ENCODE results near the gene SULT1A2. TPM values are rescaled to one million over a fixed set of nuclear protein-coding genes. Genes with fewer than 3 reads are reported as not detected.

The SULT1A2 gene
- total RNA-seq, 2 donors from 2014 or later, result not detected

DNA sequence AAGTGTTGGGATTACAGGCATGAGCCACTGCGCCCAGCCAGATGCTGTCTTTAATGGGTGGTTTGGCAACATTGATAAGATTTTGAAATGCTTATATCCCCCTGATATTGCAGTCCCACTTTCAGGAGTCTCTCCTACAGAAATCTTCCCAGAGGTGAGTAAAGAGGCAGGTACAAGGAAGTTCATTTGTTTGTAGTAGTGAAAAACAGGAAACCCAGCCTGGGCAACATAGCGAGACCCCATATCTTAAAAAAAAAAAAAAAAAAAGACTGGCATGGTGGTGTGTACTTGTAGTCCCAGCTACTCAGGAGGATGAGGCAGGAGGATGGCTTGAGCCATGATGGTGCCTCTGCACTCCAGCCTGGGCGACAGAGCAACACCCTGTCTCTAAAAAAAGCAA lies 51.9 kb downstream of the SULT1A2 start:
- DNase-seq (ENCODE audit: low spot score) (no peak), ATAC-seq (ENCODE audit: insufficient number of reproducible peaks, low FRiP score, low read depth) (no peak)
- Histone ChIP-seq H3K27me3 (replicated peaks; ENCODE audit: insufficient read depth) (no peaks in the 10 kb centered on the region), H3K36me3 (no peaks in the 10 kb centered on the region), H3K9me3 (no peaks in the 10 kb centered on the region), H3K27ac (no peak overlapping the region), H3K4me3 (no peak overlapping the region), H3K4me1 (ENCODE audit: control insufficient read depth in 1 of 2, low read depth in 2 of 2) (no peaks in the 10 kb centered on the region)
- TF ChIP-seq, protein P1, sequence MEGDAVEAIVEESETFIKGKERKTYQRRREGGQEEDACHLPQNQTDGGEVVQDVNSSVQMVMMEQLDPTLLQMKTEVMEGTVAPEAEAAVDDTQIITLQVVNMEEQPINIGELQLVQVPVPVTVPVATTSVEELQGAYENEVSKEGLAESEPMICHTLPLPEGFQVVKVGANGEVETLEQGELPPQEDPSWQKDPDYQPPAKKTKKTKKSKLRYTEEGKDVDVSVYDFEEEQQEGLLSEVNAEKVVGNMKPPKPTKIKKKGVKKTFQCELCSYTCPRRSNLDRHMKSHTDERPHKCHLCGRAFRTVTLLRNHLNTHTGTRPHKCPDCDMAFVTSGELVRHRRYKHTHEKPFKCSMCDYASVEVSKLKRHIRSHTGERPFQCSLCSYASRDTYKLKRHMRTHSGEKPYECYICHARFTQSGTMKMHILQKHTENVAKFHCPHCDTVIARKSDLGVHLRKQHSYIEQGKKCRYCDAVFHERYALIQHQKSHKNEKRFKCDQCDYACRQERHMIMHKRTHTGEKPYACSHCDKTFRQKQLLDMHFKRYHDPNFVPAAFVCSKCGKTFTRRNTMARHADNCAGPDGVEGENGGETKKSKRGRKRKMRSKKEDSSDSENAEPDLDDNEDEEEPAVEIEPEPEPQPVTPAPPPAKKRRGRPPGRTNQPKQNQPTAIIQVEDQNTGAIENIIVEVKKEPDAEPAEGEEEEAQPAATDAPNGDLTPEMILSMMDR (IDR thresholded peaks at IDR 0.05), result no peak

DNA sequence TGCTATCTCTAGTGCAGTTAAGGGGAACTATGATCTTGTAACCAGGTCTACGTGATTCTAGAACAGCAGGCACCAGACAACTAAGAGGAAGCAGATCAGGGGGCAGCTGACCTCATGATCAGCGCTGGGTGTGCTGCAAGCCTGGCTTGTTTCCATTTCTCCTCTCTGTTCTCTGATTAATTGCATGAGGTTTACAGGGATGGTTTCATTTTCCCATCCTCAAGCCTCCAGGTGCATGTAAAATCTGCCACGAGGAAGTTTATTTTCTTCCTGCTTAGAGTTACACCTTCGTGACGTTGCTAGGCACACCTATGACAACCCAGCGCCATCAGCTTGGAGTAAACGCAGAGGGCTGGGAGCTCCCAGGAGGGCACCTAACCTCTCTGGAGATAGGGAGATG lies 53.8 kb downstream of the SULT1A2 start:
- H3K36me3 ChIP-seq, result no peaks in the 10 kb centered on the region
- H3K4me3 ChIP-seq, result no peak overlapping the region
- no peak overlapping the region for H3K27ac ChIP-seq
- TF ChIP-seq, protein P1 (IDR thresholded peaks at IDR 0.05), result no peak
- DNase-seq (ENCODE audit: low spot score) (no peak), ATAC-seq (ENCODE audit: insufficient number of reproducible peaks, low FRiP score, low read depth) (no peak)
- H3K27me3 ChIP-seq (replicated peaks; ENCODE audit: insufficient read depth), result no peaks in the 10 kb centered on the region
- no peaks in the 10 kb centered on the region for H3K9me3 ChIP-seq
- peaks cover 1 to 11% of the 10 kb centered on the region in 2 donors for H3K4me1 ChIP-seq (ENCODE audit: control insufficient read depth in 1 of 2, low read depth in 2 of 2)

DNA sequence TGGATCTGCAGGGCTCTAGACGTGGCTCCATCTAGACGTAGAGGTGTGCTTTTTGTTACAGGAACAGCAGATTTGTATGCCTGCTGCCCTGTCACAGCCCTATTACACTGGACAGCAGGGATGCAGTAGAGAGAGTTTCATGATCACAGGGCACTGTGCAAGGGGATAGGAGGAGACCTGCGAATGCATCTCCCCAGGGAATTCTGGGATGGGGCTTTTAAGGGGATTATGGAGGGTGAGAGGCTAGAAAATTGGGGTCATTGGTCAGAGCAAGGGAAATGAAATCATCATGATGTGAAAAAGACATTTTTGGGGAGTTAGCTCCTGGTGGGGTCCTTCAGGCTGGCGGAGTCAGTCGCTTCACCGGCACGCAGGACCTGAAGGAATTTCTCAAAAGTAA lies 54.2 kb downstream of the SULT1A2 start:
- Histone ChIP-seq H3K4me1 (ENCODE audit: control insufficient read depth in 1 of 2, low read depth in 2 of 2) (peaks cover 5 to 15% of the 10 kb centered on the region in 2 donors), H3K27ac (no peak overlapping the region), H3K4me3 (no peak overlapping the region), H3K27me3 (replicated peaks; ENCODE audit: insufficient read depth) (no peaks in the 10 kb centered on the region), H3K9me3 (no peaks in the 10 kb centered on the region), H3K36me3 (no peaks in the 10 kb centered on the region)
- DNase-seq (ENCODE audit: low spot score) (no peak), ATAC-seq (ENCODE audit: insufficient number of reproducible peaks, low FRiP score, low read depth) (no peak)
- TF ChIP-seq, protein P1 (IDR thresholded peaks at IDR 0.05), result no peak

Other genes with a start within 250 kb of the SULT1A2 start
- 1 to 10 TPM; 2.2 to 8.2 TPM for gene NPIPB6, start 233.5 kb downstream of the SULT1A2 start, total RNA-seq
- gene EIF3CL, start 193.2 kb downstream of the SULT1A2 start, total RNA-seq, result 100 to 1,000 TPM in 1 of 2 donors, 10 to 100 TPM in 1; 72.4 to 107 TPM
- gene NPIPB7, start 124.7 kb downstream of the SULT1A2 start, total RNA-seq, result not detected
- 10 to 100 TPM; 16.9 to 25.2 TPM for gene CLN3, start 105.0 kb downstream of the SULT1A2 start, total RNA-seq
- gene APOBR, start 102.4 kb downstream of the SULT1A2 start, total RNA-seq, result 1 to 10 TPM; 1.1 to 3.4 TPM
- gene IL27, start 90.2 kb downstream of the SULT1A2 start, total RNA-seq, result 1 to 10 TPM in 1 of 2 donors, under 1 TPM in 1; 0.68 to 2.5 TPM
- 10 to 100 TPM; 17.7 to 53.5 TPM for gene NUPR1, start 58.1 kb downstream of the SULT1A2 start, total RNA-seq
- 10 to 100 TPM; 17.8 to 26.9 TPM for gene SGF29, start 43.1 kb downstream of the SULT1A2 start, total RNA-seq
- 10 to 100 TPM in 1 of 2 donors, 1 to 10 TPM in 1; 7.0 to 27.2 TPM for gene SULT1A1, start 13.0 kb upstream of the SULT1A2 start, total RNA-seq
- gene NPIPB8, start 41.0 kb upstream of the SULT1A2 start, total RNA-seq, result not detected
- gene EIF3C, start 114.4 kb upstream of the SULT1A2 start, total RNA-seq, result 100 to 1,000 TPM; 167 to 206 TPM
- gene NPIPB9, start 154.7 kb upstream of the SULT1A2 start, total RNA-seq, result 1 to 10 TPM; 3.0 to 8.4 TPM
- gene ATXN2L, start 225.9 kb upstream of the SULT1A2 start, total RNA-seq, result 10 to 100 TPM; 79.9 to 84.3 TPM
- gene TUFM, start 249.3 kb upstream of the SULT1A2 start, total RNA-seq, result 10 to 100 TPM; 48.9 to 50.2 TPM

Data from thoracic aorta (tissue), 2 donors.